NCI-H187 treated with DMSO at 0.1 percent for 48 hours (cell line): ENCODE data around the gene MYLIP.

Experiments used
- DNase-seq: peaks from one replicate; lab custom pipeline; 2025; lab: John Stamatoyannopoulos, UW

The MYLIP gene

DNA sequence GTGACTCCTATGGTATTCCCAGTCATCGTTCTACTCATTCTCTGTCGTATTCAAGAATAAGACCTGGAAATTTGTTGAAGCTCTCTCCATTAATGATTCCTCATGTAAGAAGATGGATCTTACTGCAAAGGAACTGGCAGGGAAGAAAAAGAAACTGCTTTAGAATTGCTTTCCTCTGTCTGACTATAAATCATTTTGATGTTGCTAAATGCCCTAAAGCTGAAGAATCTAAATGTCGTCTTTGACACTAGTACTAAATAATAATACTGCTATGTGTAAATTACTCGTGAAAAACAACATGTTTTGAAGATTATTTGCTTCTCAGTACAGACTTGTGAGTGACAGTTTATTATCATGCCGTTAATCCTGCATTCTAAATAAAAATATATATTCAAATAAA, 20.5 kb upstream of the MYLIP start:
- DNase-seq, result no peak

DNA sequence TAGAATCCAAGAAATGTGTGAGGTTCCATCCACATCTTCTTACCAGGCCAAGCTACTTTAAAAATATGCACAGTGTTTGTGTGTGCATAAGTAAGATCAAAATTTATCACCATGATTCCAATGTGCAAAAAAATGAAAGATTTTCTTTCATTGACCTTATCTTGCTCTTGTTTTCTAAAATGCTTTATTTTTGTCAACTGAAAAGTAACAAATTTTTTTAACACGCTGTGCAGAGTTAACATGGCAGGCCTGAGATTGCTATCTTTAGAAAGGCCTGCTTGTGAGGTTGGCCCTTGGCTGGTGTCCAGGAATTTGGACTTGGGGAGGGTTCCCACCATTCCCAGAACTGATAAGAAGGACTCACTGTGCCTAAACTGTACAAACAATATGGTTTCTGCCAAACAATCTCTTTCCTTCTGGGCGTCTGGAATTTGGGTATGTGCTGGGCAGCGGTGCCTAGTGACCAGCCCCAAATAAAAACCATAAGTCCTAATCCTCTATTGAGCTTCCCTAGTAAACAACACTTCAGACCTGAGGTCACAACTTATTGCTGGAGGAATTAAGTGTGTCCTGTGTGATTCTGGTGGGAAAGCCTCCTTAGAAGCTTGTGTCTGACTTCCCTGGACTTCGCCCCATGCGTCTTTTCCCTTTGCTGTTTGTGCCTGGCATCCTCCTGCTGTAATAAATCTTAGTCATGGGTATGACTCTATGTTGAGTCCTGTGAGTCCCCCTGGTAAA, 19.8 kb upstream of the MYLIP start:
- no peak for DNase-seq

DNA sequence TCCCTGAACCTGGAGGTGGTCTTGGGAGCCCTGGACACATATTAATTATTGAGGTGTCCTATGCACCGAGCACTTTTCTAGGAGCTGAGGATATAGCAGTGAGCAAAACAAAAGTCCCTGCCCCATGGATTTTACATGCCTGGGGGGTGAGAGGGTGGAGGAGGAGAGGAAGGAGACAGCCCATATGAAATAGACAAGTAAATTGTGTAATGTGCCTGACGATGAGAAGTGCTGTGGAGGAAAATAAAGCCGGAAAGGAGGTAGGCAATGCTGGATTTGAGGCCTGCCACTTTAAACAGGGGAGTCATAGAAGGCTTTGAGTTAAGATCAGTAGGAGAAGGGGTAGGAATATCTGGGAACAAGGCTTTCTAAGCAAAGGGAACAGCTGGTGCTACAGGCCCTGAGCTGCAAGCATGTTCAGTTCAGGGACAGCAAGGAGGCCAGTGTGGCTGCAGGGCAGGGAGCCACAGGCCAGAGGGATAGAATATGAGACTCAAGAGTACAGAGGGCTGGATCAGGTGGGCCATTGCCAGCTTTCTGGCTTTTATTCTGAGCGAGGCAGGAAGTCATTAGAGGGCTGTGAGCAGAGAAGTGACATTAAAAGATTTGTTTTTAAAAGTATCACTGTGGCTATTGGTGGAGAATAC, 19.1 kb upstream of the MYLIP start:
- DNase-seq, result no peak

DNA sequence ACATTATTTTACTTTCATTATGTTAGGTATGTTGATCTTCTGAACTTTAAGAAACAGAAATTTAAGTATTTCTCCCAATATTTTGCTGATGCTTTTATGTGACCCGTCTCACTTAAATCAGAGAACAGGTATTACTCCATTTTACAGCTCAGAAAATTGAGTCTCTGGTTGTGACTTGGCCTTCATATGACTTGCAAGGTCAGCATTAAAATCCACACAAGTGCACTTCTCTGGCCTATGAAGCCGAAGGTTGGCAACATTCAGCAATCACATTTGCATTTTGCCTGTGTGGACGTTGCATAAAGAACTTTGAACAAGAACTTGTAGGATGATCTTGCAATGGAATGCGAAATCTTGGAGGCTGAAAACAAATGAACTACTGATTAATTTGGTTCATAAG, 10.1 kb upstream of the MYLIP start:
- DNase-seq, result no peak

DNA sequence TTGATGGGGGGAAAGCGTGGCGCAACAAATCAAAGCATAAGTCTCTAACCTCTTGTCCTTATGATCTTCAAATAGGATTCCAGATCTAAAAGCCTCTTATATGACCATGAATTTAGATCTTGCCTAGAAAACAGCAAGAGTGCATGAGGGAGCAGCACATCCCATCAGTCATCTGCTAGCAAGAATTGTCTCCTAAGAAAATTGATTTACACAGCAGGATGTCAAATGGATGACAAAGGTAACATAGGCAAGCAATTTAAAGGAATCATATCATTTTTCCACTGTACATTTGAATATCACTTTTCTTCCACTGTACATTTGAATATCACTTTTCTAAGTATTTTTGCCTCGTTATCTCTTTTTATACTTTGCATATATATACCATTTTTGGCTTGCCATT, 7.5 kb upstream of the MYLIP start:
- no peak for DNase-seq

DNA sequence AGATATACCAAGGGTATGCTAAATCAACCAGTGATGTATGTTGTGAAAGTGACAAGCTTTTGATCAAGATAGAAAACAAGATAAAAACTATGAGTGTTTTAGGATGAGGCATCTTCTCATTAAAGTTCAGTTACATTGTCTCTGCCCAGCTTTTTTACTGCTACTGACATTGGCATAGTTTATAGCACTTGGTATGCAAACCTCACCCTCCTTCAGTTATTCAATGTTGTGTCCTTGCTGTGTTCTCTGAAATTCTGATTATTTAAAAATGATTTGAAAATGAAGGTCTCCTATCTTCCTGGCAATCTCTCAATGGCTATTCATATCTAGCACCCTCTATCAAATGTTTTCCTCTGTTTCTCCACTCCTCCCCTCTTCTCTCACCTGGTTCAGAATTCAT, 6.7 kb upstream of the MYLIP start:
- no peak for DNase-seq

DNA sequence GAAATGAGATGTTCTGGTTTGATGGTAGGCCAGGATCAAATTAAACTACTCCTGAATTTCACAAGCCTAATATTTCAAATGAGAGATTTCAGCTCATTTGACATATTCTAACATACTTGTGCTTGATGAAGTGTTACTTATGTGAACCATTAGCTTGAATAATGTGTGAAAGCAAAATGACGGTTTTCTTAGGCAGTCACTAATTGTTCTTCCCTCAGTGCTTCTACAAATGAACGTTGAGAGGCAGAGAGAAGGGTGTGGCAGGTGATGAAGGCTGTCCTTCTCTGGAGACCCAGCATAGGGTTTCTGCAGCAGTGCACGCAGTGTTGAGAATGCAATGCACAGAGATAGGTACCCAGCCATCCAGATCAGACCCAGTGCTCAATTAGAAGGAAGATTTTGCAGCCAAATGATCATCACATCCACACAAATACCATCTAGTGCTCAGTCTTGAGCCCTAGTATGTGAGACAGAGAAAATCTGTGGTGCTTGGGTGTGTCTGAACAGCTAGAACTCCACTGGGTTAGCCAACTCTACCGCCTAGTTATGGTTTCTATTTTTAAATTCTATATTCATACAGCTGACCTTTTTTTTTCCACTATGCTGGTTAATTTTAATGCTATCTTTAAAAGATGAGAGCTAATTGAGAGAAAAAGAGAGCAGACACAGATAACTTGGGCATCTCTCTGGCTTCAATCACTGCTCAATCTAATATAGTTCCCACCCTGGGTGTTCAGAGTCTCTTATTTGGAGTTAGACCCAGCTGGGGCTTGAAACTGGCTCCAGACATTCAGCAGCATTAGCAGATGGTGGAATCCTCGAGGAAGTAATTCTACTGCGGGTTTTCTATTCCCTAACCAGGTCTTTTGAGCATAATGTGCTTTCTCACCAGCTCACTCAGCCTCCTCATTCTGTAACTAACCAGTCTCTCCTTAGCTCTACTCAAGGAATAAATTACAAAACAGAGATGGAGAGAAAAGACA, 4.4 kb upstream of the MYLIP start:
- no peak for DNase-seq

DNA sequence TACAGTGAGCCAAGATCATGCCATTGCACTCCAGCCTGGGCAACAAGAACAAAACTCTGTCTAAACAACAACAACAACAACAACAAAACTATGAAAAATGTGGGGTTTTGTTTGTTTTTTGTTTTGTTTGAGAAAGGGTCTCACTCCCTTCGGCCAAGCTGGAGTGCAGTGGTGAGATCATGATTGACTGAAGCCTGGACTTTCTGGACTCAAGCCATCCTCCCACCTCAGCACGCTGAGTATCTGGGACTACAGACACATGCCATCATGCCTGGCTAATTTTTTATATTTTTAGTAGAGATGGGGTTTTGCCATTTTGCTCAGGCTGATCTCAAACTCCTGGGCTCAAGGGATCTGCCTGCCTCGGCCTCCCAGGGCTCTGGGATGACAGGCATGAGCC, 2.8 kb upstream of the MYLIP start:
- DNase-seq, result no peak

DNA sequence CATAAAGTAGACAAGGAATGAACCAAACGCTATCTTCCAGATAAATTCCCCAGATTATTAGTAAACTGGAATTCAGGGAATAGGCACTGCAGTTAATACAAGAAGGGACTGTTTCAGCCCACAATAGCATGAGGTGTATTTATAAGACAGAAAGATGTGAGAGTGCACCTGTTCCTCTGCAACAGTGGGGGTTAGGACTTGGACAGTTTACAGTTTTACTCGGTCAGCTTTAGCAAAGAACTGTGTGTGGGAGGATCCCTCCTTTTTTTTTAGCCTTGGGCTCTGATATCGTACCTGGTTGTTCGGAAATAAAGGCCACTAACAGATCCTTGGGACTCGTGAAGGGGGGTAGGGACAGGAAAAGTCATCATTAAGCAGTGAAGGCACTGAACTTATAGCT, 2.0 kb upstream of the MYLIP start:
- no peak for DNase-seq

DNA sequence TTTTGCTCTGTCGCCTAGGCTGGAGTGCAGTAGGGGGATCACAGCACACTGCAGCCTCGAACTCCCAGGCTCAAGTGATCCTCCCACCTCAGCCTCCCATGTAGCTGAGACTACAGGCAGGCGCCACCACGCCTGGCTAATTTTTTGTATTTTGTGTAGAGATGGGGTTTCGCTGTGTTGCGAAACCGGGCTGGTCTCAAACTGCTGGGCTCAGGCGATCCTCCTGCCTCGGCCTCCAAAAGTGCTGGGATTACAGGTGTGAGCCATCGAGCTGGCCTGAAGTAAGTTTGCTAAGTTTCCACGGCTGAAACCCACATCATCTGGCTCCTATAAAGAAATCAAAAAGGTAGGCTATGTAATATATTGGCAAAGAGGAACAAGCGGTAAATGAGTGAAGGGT, 1.4 kb upstream of the MYLIP start:
- DNase-seq, result no peak

DNA sequence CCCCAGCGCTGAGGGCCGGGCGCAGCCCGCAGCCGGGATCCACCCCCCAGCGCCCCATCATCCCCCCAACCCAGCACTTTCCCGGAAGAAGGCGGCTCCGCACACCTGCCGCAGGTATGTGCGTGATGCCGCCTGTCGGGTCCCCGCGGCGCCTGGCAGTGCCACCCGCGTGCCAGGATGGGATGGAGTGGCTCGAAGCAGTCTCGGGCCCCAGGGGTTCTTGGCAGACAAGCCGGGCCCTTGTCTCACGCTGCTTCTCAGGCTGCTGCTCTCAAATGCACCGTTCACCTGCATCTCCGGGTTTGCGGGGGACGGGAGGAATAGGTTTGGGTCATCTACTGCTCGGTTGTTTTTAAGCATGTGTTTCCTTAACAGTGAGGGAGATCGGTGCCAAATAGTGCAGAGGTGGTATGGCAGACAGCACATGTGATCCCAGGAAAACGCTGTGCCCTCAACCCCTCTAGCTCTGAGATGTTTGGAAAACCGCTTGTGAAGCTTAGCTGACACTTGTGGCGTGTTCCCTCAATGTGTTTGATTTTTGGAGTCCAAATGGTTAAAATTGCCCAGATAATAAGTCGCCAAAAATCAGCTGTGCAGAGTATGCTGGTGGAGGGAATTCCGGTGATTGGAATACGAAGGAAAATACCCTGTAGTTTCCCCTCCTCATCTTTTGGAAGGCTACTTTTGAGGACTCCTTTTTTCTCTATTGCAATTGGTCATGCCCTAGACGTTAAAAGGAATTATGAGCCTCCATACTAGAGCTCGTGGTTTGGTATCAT, 926 bp downstream of the MYLIP start:
- DNase-seq, result no peak

DNA sequence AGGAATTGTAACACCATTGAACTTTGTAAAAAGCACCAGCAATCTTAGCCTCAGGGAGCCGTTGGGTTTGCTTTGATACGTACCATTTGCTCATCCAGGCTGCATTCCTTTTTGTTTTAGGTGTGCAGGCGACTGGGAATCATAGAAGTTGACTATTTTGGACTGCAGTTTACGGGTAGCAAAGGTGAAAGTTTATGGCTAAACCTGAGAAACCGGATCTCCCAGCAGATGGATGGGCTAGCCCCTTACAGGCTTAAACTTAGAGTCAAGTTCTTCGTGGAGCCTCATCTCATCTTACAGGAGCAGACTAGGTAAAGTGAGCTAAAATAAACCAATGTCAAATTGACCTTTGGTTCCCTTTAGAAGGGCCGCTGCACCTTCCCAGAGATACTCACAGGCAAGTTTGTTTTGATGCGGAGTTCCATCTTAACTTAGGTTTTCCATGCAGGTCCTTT, 1.6 kb downstream of the MYLIP start:
- no peak for DNase-seq

DNA sequence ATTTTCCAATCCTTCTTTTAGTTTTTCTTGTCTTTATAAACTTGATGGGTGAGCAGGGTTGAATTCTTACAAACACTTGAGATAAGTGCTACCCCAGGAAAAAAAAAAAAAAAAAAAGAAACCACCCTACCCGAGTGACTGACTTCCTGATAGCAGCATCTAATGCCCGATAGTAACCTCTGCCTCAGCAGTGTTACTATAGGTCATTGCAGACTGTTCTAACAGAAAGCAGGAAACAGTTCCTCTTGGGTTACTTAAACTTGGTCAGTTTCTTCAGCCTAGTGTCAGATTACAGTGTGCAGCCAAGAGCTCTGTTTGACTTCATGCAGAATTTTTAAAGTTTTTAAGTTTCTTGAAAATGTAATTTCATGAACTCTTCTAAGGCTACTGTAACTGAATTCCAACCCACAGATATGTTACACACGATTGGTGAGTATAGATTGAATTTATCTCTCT, 2.1 kb downstream of the MYLIP start:
- DNase-seq, result no peak

DNA sequence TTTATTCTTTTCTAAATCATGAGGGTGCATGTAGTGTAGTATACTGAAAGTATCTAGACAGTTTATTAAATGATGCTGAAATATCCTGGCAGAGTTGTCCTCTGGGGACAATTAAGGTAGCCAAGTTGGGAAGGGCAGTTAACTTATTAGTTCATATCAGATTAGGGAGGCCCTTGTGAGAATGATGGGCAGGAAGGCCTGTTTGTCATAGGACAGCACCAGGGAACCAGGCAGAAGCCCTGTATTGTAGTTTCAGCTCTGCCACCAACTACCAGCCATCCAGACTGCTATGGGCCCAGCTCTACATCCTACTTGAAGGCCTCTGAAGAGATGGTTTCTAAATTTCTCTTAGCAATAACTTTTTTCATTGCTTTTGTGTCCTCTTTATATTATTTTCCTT, 4.0 kb downstream of the MYLIP start:
- DNase-seq, result no peak

DNA sequence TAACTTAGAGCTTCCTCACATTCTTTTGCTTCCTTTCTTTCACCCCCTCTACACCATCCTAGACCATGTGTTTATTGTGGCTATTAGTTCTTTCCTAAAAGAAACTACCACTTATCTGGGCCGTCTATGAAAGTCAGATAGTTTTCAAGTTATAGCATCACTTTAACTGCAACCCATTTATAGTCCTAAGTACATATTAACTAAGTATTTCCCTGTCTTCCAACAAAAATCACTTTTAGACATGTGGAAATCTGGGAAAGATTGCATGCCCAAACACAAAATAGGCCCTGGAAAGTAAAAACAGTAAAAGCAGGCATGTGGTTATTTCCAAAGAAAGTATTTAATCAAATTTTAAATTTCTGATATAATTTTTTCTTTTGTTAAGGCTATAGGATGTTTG, 5.5 kb downstream of the MYLIP start:
- no peak for DNase-seq

DNA sequence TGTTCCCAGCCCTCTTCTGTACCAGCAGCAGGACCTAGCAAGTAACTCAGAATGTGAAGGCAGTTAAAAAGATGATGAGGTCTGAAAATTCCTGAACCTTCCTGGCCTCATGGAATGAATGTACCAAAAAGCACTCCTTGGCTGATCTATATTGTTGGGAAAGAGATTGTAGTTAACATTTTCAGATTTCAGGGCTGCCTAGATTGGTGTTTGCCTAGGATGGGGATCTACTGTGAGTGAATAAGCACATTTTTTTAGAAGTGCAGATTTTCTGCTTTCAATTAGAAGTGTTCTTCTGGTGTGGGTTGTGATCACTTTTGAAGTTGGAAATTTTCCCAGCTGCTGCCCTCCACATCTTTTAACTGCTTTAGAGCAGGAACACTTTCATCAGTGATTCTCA, 6.2 kb downstream of the MYLIP start:
- no peak for DNase-seq

DNA sequence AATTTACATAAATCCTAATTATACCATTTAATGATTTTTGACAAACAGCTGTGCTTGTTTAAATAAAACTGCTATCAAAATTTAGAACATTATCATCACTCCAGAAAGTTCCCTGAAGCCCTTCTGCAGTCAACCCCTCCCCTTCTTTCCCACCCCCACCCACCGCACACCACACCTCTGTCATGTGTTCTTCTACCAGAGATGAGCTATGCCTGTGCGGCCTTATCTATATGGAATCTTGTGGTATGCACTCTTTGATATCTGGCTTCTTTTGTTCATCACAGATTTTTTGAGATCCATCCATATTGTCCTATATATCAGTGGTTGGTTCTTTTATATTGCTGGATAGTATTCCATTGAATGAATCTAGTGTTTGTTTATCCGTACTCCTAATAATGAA, 7.2 kb downstream of the MYLIP start:
- no peak for DNase-seq

DNA sequence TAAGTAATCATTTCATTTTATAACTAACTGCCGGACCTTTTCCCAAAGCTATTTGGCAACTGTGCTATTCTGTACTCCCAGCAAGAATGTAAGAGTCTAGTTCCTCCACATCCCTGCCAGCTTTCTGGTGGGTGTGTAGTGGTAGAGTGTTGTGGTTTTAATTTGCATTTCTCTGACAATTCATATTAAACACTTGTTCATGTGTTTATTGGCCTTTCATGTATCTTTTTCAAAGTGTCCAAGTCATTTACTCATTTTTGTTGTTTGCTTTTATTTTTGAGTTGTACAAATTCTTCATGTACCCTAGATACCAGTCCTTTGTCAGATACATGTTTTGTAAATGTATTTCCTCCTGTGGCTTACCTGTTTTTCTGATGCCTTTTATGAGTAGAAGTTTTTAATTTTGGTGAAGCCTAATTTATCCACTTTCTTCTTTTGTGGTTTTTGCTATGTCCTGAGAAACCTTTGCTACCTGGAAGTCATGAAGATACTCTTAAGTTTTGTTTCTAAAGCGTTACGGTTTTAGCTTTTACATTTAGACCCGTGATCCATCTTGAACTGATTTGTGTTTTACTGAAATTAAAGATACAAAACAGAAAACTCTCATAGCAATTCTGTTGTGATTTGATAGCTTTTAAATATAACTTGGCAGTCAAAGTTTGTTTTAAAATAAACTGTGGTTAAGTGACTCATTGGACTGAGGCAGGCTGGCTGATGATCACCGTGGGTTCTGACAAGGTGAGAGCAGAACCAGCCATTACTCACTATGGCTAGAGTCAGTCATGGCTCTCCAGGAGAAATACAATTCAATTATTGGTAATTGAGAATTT, 8.0 kb downstream of the MYLIP start:
- DNase-seq, result no peak

DNA sequence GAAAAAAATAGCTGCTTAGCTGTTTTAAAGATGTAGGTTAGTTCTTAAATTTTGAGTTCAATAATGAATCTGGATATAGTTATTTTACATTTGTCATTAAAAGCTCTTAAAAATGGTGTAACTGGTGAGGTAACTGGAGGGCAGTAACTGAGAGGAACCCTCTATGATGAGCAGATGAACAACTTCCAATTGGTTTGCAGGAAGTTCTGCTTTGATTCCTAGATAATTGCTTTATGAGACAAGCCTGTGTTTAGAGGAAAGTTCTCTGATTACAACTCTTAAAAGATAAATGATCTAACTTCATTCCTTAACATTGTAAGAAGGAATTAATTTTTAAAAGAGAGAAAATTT, 8.5 kb downstream of the MYLIP start:
- no peak for DNase-seq

DNA sequence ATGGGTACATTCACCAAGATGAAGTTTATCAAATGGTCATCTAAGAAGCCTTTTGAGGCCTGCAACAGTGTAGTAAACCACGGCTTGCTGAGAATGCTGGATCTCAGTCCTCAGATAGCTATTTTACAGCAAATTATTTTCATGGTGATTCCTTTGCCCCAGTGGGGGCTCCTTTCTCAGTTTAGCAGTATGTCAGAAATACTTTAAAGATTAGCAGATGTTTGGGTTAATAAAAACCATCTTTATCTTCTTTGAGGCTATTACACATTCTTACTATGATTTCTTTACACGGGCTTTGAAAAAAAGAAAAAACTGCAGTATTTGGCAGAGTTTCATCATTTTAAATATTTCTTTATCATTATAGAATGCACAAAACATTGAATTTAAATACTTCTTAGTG, 10.7 kb downstream of the MYLIP start:
- no peak for DNase-seq

DNA sequence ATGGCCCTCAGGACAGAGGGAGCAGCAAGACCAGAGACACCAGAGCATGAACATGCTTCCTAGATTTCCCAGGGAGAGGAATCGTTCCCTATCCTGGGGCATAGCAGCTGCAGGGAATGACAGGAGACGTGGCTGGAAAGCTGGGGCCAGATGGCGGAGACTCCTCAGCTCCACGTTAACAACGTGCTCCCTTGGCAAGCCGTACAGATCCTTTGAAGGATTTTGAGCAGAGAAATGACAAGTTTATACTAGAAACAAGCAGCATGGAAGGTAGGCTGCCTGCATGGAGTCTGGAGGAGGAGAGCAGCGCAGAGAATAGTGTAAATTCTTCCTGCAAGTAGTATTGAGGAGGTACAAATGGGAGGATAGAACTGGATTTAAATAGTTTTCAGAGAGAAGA, 11.7 kb downstream of the MYLIP start:
- no peak for DNase-seq
